ENCODE data around the gene RPS24. TPM values are rescaled to one million over a fixed set of nuclear protein-coding genes. Genes with fewer than 3 reads are reported as not detected.

The RPS24 gene
- total and polyA plus RNA-seq, 2 of the 13 experiments (the other 11 are each of a cell fraction or from before 2014, with no cell fraction given): 2,690 to 3,319 TPM

GRCh38 chr10:78019264-78019663 lies 14.4 kb upstream of the RPS24 start (continued):
- TF ChIP-seq LRRFIP1 (CRISPR knock-in tag; conservative IDR thresholded peaks at IDR 0.05) (no peak), ZNF20 (CRISPR knock-in tag; IDR thresholded peaks at IDR 0.05) (no peak), ZNF781 (CRISPR knock-in tag; IDR thresholded peaks at IDR 0.05; ENCODE audit: borderline replicate concordance, not compliant biosample characterization) (no peak), PLSCR1 (CRISPR knock-in tag; IDR thresholded peaks at IDR 0.05; ENCODE audit: borderline replicate concordance) (no peak), ZNF724P (CRISPR knock-in tag; IDR thresholded peaks at IDR 0.05; ENCODE audit: borderline replicate concordance) (no peak), ETS1 (CRISPR knock-in tag; IDR thresholded peaks at IDR 0.05) (no peak), ZNF780A (CRISPR knock-in tag; IDR thresholded peaks at IDR 0.05) (no peak), ZBTB26 (CRISPR knock-in tag; IDR thresholded peaks at IDR 0.05; ENCODE audit: borderline replicate concordance) (no peak)

Measured in HepG2 (cell line).